ENCODE data around the gene GLYR1.
A peak's percentile ranks its signal among the peaks of the same experiment; 100 is the strongest.

Gene GLYR1

DNA sequence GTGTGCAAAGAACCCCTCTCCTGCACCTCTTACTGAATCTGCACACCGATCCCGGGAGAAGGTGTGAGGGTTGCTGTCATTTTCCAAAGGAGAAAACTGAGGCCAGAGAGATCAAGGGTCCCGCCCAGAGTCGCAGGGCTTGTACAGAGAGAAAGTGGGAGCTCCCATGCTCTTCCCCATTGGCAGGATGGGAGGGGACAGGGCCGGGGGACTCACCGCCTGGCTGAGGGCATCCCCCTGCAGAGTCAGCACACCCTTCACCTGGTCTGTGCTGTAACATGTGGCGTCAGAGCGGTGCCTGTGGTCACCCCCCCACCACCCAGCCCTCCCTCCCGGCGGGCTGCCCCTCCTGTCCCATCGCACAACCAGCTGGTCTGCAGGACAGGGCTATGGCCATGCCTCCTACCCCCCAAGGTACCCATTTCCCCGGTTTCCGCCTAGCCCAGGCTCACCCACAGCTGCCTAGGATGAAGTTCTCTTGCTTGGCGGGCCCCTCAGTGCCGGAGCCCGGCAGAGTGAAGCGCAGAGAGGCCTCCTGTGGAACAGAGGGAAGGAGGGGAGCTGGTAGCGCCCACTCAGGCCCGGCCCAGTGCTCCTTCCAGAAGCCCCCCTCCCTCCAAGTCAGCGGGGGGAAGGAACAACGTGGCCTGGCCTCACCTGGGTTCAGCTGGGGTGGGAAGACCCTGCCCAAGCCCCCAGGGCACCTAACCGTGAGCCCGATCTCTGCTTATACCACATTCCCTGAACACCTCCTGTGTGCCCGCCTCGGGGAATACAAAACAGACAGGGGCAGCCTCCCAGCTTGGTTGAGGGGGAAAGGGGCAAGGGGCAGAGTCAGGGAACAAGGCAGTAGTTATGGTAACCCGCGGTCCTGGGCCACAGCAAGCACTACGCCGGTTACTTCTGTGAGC, 45.8 kb downstream of the GLYR1 start:
- Histone ChIP-seq H3K36me3 (peaks cover 0 to 56% (median 36%) of the 10 kb centered on the region in 3 donors), H3K4me3 (peak overlapping the region; percentile 74 to 79), H3K27ac (peak overlapping the region; percentile 60 to 82), H3K4me1 (peaks cover 0 to 26% (median 13%) of the 10 kb centered on the region in 4 donors), H3K9me3 (no peaks in the 10 kb centered on the region), H3K27me3 (no peaks in the 10 kb centered on the region)
- intact Hi-C loops (cut with DNase I; ENCODE audit: low total_unique reads) = no loop called here
- TF ChIP-seq, protein P1, sequence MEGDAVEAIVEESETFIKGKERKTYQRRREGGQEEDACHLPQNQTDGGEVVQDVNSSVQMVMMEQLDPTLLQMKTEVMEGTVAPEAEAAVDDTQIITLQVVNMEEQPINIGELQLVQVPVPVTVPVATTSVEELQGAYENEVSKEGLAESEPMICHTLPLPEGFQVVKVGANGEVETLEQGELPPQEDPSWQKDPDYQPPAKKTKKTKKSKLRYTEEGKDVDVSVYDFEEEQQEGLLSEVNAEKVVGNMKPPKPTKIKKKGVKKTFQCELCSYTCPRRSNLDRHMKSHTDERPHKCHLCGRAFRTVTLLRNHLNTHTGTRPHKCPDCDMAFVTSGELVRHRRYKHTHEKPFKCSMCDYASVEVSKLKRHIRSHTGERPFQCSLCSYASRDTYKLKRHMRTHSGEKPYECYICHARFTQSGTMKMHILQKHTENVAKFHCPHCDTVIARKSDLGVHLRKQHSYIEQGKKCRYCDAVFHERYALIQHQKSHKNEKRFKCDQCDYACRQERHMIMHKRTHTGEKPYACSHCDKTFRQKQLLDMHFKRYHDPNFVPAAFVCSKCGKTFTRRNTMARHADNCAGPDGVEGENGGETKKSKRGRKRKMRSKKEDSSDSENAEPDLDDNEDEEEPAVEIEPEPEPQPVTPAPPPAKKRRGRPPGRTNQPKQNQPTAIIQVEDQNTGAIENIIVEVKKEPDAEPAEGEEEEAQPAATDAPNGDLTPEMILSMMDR (IDR thresholded peaks at IDR 0.05) = no peak
- no peak for DNase-seq

DNA sequence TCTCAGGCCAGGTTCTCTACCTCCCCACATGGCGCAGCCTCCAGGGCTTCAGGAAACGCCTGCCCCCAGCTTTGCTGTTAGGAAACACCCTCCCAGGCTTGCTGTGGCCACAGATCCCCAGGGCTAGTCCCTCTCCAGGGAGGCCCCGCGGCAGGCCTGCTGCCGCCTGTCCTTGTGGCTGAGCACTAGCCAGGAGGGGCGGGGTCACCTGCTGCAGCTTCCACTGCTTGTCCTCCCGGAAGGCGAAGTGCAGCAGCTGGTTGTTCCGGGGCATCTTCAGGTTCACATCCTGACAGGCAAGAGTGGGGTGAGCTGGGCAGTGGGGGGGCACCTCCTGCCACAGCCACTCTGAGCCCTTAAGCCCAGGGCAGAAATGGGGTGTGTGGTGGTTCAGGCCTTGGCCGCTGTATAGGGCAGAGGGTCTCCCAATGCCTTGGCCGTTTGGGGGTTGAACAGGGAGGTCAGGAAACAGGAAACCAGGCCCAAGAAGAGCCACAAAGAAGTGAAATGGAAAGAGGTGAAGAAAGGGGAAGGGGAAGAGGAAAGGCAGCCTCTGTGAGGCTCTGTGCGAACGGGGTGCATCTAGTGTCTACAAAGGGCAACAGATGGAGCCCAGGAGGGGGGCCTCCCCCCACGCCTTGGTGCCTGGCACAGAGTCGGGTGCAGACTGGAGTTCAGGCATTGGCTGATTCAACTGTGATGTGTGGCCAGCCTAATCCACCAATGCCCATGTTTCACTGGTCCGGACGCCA, 46.6 kb downstream of the GLYR1 start:
- H3K4me1 ChIP-seq = peaks cover 0 to 26% (median 13%) of the 10 kb centered on the region in 4 donors
- TF ChIP-seq, protein P1 (IDR thresholded peaks at IDR 0.05) = no peak
- no peak for DNase-seq
- H3K36me3 ChIP-seq = peaks cover 0 to 47% (median 28%) of the 10 kb centered on the region in 3 donors
- no peak overlapping the region for H3K27ac ChIP-seq
- H3K4me3 ChIP-seq = no peak overlapping the region
- no peaks in the 10 kb centered on the region for H3K27me3 ChIP-seq
- intact Hi-C loops (cut with DNase I; ENCODE audit: low total_unique reads) = no loop called here
- no peaks in the 10 kb centered on the region for H3K9me3 ChIP-seq

DNA sequence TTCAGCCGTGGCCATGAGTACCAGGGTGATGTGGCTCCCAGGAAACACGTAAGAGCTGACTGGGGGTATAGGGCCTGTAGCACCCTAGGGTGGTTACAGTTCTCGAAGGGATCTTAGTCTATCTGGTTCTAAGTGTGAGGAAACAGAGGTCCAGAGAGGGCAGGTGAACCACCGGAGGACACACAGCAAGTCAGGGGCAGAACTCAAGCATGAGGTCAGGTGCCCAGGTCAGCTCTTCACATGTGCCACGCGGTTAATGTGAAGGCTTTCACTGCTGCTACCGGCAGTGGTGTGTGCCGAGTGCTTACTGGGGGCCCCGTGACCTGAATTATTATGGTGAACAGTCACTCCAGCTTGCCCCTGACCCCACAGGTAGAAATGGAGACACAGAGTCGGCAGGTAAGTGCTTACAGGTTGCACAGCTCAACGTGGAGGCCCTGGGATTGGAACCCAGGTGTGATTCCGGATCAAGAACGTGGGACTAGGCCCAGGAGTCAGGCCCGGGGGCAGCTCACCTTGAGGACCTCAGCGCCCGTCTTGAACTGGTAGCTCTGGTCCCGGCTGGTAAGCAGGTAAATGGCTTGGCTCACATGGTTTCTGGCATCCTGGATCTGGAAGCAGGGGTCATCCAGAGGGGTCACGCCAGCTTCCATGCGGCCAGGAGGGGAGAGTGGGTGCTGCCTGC, 47.8 kb downstream of the GLYR1 start:
- TF ChIP-seq, protein P1 (IDR thresholded peaks at IDR 0.05) = no peak
- Histone ChIP-seq H3K9me3 (no peaks in the 10 kb centered on the region), H3K36me3 (peaks cover 0 to 36% (median 16%) of the 10 kb centered on the region in 3 donors), H3K27ac (no peak overlapping the region), H3K4me3 (no peak overlapping the region), H3K27me3 (no peaks in the 10 kb centered on the region), H3K4me1 (peaks cover 0 to 26% (median 13%) of the 10 kb centered on the region in 4 donors)
- intact Hi-C loops (cut with DNase I; ENCODE audit: low total_unique reads) = loop anchor here (5.0 kb wide), 1 partner anchor 92 kb away; no protein-coding TSS in a partner anchor
- DNase-seq = no peak

DNA sequence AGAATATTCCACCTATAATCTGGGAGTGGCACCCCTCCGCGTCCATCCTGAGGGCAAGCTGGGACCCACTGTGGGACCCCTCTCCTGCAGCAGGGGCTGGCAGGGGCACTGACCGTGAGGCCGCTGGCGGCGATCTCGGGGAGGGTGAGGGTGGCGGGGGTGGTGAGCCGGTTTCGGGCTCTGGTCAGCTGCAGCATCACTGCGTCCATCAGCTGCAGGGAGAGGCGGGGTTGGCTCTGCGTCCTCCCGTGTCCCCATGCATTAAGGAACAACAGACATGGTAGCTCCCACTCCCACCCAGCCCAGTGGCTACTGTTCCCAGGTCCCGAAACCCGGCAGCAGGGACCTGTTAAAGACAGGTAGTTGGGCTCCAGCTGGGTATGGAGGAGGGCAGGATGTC, 48.6 kb downstream of the GLYR1 start:
- no peak for DNase-seq
- H3K27me3 ChIP-seq = no peaks in the 10 kb centered on the region
- no peak overlapping the region for H3K4me3 ChIP-seq
- peaks cover 0 to 33% (median 15%) of the 10 kb centered on the region in 3 donors for H3K36me3 ChIP-seq
- intact Hi-C loops (cut with DNase I; ENCODE audit: low total_unique reads) = loop anchor here (5.0 kb wide), 1 partner anchor 91 kb away; no protein-coding TSS in a partner anchor
- H3K4me1 ChIP-seq = peaks cover 0 to 22% (median 11%) of the 10 kb centered on the region in 4 donors
- no peaks in the 10 kb centered on the region for H3K9me3 ChIP-seq
- no peak overlapping the region for H3K27ac ChIP-seq
- TF ChIP-seq, protein P1 (IDR thresholded peaks at IDR 0.05) = no peak

DNA sequence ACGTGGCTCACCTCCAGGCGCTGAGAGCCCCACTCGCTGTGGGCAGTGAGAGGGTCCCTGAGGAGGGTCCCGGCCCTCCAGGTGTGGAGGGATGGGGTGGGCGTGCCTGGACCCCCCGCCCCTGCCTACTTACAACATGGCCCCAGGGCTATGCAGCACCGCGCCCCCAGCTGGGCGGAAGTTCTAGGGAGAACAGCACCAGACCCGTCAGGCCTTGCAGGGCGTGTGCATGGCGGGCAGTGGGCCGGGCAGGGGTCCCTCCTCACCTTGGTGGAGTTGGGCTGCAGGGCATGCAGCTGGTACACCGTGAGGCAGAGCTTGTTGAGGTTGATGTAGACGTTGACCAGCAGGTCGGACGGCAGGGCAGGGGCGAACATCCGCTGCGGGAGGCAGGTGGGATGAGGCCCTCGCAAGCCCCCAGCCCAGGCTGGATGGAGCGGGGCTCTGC, 49.3 kb downstream of the GLYR1 start:
- H3K27me3 ChIP-seq = no peaks in the 10 kb centered on the region
- TF ChIP-seq, protein P1 (IDR thresholded peaks at IDR 0.05) = no peak
- DNase-seq = no peak
- intact Hi-C loops (cut with DNase I; ENCODE audit: low total_unique reads) = loop anchor here (5.0 kb wide), 1 partner anchor 91 kb away; no protein-coding TSS in a partner anchor
- peaks cover 0 to 33% (median 15%) of the 10 kb centered on the region in 3 donors for H3K36me3 ChIP-seq
- H3K4me3 ChIP-seq = no peak overlapping the region
- H3K9me3 ChIP-seq = no peaks in the 10 kb centered on the region
- H3K27ac ChIP-seq = no peak overlapping the region
- H3K4me1 ChIP-seq = peaks cover 0 to 17% (median 9%) of the 10 kb centered on the region in 4 donors
